Fibroblast of villous mesenchyme (primary cell): ENCODE measurements around the gene OR6C76. TPM values are rescaled to one million over a fixed set of nuclear protein-coding genes. Genes with fewer than 3 reads are reported as not detected.
"Not testable (repeated sequence)": the region's sequence is repeated elsewhere in the genome, so short reads cannot be mapped to it uniquely, and the experiment has no call there.

Experiments used
- DNase-seq: peaks from one replicate; pipeline ENCODE4 v3.0.0-alpha.2; 2010; ENCODE audit warnings: low read depth
- H3K4me3 ChIP-seq: 2 replicates; pipeline ENCODE4 v1.5.1; 2011; ENCODE audit warnings: low read depth, mild to moderate bottlenecking, low read length
- total RNA-seq: library from RNA; depleted of rRNA; stranded (reverse); fragments of >200 nt; gene quantifications from 2 replicates; pipeline ENCODE4 v1.2.3, GENCODE V29; 2012
- TF ChIP-seq, protein P1 (sequence below): IDR thresholded peaks from 2 replicates; pipeline ENCODE4 v1.5.1; 2012; ENCODE audit warnings: low read depth, mild to moderate bottlenecking, low read length; ENCODE audit not compliant: insufficient read depth

The OR6C76 gene
- total RNA-seq, 1 donor = not detected

DNA sequence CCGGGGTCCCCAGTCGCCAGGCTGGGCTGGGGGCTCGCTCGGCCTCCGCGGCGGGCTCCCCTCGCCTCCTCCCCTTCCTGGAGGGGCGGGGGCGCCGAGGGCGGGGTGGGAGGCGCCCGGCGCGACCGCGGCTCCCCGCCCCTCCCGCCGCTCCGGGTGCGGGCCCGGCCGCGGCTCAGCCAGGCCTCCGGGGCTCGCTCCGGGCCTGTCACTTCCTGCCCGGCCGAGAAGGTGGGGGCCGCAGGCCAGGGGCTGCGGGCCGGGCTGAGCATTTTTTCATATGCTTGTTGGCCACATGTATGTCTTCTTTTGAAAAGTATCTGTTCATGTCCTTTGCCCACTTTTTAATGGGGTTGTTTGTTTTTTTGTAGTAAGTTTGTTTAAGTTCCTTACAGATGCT is 11.2 kb upstream of the OR6C76 start:
- not testable (repeated sequence) for H3K4me3 ChIP-seq, DNase-seq

DNA sequence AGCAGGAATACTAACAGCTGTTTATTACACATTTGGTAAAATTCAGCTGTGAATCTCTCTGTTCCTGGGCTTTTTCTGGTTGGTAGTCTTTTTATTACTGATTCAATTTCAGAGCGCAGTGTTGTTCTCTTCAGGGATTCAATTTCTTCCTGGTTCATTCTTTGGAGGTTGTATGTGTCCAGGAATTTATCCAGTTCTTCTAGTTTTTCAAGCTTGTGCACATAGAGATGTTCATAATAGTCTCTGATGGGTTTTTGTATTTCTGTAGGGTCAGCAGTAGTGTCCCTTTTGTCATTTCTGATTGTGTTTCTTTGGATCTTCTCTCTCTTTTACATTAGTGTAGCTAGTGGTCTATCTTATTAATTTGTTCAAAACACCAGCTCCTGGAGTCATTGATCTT is 9.1 kb upstream of the OR6C76 start:
- TF ChIP-seq, protein P1, sequence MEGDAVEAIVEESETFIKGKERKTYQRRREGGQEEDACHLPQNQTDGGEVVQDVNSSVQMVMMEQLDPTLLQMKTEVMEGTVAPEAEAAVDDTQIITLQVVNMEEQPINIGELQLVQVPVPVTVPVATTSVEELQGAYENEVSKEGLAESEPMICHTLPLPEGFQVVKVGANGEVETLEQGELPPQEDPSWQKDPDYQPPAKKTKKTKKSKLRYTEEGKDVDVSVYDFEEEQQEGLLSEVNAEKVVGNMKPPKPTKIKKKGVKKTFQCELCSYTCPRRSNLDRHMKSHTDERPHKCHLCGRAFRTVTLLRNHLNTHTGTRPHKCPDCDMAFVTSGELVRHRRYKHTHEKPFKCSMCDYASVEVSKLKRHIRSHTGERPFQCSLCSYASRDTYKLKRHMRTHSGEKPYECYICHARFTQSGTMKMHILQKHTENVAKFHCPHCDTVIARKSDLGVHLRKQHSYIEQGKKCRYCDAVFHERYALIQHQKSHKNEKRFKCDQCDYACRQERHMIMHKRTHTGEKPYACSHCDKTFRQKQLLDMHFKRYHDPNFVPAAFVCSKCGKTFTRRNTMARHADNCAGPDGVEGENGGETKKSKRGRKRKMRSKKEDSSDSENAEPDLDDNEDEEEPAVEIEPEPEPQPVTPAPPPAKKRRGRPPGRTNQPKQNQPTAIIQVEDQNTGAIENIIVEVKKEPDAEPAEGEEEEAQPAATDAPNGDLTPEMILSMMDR = no peak
- H3K4me3 ChIP-seq = no peak overlapping the region
- DNase-seq = no peak

DNA sequence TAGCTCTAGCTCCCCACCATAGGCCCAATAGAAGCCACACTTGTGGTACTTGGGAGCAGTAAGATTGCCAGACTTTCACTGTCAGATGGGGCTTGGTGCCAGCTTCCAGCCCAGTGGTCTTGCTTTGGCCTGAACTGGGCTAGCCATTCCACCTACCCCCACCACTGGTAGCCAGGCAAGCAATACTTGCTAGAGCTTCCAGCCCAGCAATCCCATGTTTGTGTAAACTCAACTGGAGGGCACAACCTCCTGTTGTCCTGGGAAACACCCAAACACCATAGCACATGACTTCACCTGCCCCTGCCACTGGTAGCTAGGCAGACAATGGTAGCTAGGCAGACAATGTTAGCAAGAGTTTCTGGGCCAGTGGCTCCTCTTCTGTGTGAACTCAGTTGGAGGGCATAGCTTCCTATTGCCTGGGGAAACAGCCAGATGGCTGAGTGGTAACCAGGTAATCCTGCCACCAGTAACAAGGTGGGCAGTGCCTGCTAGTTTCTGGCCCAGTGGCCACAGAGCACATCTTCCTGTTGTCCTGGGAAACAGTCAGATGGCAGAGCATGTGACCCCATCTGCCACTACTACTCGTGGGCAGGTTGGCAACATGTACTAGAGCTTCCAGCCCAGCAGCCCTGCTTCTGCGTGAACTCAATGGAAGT is 5.6 kb upstream of the OR6C76 start:
- TF ChIP-seq, protein P1 = no peak
- DNase-seq = no peak
- no peak overlapping the region for H3K4me3 ChIP-seq

DNA sequence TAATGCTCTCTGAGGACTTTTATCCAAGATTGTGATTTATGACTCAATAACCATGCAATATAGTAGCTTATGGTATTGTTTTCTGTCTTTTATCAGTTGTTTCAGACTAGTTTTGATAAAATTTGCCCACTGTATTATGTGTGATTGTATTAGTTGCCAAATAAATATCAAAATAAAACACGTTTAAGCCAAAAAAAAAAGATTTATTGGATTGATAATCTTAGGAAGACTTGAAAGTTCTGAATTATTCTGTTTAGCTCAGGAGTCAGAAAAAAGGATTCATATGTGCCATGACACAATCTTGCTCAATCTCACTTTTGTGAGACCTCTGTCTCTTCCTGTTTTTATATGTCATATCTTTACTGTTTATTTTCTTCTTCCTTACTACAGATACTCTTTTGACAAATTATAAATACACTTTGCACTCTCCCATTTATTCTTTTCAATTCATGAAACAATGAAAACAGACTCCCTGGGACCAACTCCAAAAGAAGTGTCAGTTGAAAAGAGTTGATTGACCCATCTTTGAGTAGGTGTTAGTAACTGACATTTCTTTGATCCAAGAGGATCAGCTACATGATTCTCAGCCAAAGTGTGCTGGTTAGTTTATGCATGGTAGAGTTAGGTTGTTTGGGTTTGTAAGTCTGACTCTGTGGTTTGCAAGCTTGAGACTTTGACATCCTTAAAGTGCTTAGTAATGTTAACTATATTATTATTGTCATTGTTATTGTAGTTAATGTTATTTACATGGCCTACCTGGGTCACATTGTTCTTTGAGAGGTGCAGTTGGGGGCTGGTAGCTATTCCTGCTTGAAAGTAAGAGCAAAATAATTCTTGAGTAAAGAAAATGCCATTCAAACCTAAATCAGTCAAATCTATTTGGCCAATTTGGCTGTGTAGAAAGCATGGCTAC is 2.5 kb downstream of the OR6C76 start:
- H3K4me3 ChIP-seq = no peak overlapping the region
- DNase-seq = no peak
- TF ChIP-seq, protein P1 = no peak

DNA sequence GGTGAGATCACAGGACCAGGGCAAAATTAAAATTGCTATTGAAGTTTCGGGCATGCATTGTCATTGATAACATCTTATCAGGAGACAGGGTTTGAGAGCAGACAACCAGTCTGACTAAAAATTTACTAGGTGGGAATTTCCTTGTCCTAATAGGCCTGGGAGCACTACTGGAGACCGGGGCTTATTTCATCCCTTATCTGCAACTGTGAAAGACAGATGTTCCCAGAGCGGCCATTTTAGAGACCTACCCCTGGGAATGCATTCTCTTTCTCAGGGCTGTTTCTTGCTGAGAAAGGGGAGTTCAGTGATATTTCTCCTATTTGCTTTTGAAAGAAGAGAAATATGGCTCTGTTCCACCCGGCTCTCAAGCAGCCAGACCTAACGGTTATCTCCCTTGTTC is 15.2 kb downstream of the OR6C76 start:
- not testable (repeated sequence) for H3K4me3 ChIP-seq, DNase-seq

- no peak within 1 kb of the TSS for H3K4me3 ChIP-seq
- TF ChIP-seq, protein P1 = no peak
Observed at GRCh38 chr12:55443776-55444175, 17.7 kb downstream of the OR6C76 start, which contains the start of gene OR6C2. OR6C2 (plus strand) TSS chr12:55444076; CDS start chr12:55452214, 8,138 bp downstream.

DNA sequence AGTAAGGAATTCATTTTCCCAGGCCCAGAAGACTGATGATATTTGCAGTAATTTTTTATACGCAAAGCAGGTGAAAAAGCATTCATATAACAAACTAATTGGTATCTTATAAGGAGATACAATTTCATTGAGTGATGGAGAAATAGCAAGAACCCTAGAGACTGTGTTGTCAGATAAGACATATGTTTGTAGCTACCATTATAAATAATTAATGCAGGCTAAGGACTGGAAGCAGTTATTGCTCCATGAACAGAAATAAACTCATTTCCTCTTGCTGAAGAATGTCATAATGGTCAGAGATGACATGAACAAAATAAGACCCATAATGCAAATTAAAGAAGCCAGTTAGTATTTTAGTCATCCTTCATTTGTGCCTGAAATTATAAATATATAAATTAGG is 19.3 kb downstream of the OR6C76 start:
- no peak overlapping the region for H3K4me3 ChIP-seq

More at GRCh38 chr12:55443776-55444175, 17.7 kb downstream of the OR6C76 start, which contains the start of gene OR6C2:
- DNase-seq = no peak

More for the DNA sequence above, 19.3 kb downstream of the OR6C76 start:
- TF ChIP-seq, protein P1 = no peak
- DNase-seq = no peak
